H9 (cell line): ENCODE results near the gene L3MBTL4. TPM values are rescaled to one million over a fixed set of nuclear protein-coding genes. Genes with fewer than 3 reads are reported as not detected.
"Not testable (repeated sequence)": the region's sequence is repeated elsewhere in the genome, so short reads cannot be mapped to it uniquely, and the experiment has no call there.

Source experiments
- DNase-seq: peaks from one replicate; pipeline ENCODE4 v3.0.0-alpha.2; 2017
- H2AFZ ChIP-seq: one replicate; pipeline ENCODE4 v1.6.1; 2013; ENCODE audit warnings: mild to moderate bottlenecking, low read length, control low read depth, moderate library complexity
- H2AK5ac ChIP-seq: 2 replicates; pipeline ENCODE4 v1.6.1; 2013; ENCODE audit warnings: low read length, control low read depth, mixed read lengths; ENCODE audit not compliant: insufficient read length
- H2BK120ac ChIP-seq: one replicate; pipeline ENCODE4 v1.6.1; 2013; ENCODE audit warnings: low read depth, mild to moderate bottlenecking, low read length, control low read depth, inconsistent platforms; ENCODE audit not compliant: poor library complexity, severe bottlenecking
- H2BK12ac ChIP-seq: 2 replicates; pipeline ENCODE4 v1.6.1; 2013; ENCODE audit warnings: low read length, control low read depth, mixed read lengths, low read depth; ENCODE audit not compliant: insufficient read length
- H2BK15ac ChIP-seq: 2 replicates; pipeline ENCODE4 v1.6.1; 2013; ENCODE audit warnings: low read depth, low read length, control low read depth
- H2BK20ac ChIP-seq: one replicate; pipeline ENCODE4 v1.6.1; 2013; ENCODE audit warnings: low read depth, mild to moderate bottlenecking, low read length, control low read depth, inconsistent platforms; ENCODE audit not compliant: poor library complexity, severe bottlenecking
- H2BK5ac ChIP-seq: 2 replicates; pipeline ENCODE4 v1.6.1; 2013; ENCODE audit warnings: low read length, control low read depth, mixed read lengths; ENCODE audit not compliant: insufficient read length
- H3K14ac ChIP-seq: 2 replicates; pipeline ENCODE4 v1.6.1; 2013; ENCODE audit warnings: low read length, control low read depth; ENCODE audit not compliant: insufficient read depth
- H3K18ac ChIP-seq: 2 replicates; pipeline ENCODE4 v1.6.1; 2013; ENCODE audit warnings: low read depth, mild to moderate bottlenecking, mixed read lengths, low read length, control low read depth; ENCODE audit not compliant: insufficient read length
- H3K23ac ChIP-seq: 2 replicates; pipeline ENCODE4 v1.6.1; 2013; ENCODE audit warnings: low read length, control low read depth, mixed read lengths, low read depth; ENCODE audit not compliant: insufficient read length
- H3K23me2 ChIP-seq: 2 replicates; pipeline ENCODE4 v1.6.1; 2013; ENCODE audit warnings: low read depth, mild to moderate bottlenecking, mixed read lengths, low read length, control low read depth; ENCODE audit not compliant: insufficient read length, poor library complexity, severe bottlenecking
- H3K27ac ChIP-seq: 2 replicates; pipeline ENCODE4 v1.5.1; 2013; ENCODE audit warnings: low read length, control low read depth, mixed read lengths, low read depth; ENCODE audit not compliant: insufficient read length
- H3K27me3 ChIP-seq: 2 replicates; pipeline ENCODE4 v1.6.1; 2013; ENCODE audit warnings: low read length, control low read depth, inconsistent platforms; ENCODE audit not compliant: insufficient read depth
- H3K4ac ChIP-seq: 2 replicates; pipeline ENCODE4 v1.6.1; 2013; ENCODE audit warnings: low read depth, mild to moderate bottlenecking, control low read depth, inconsistent platforms, low read length, moderate library complexity
- H3K4me1 ChIP-seq: 2 replicates; pipeline ENCODE4 v1.6.1; 2013; ENCODE audit warnings: low read length, control low read depth, inconsistent platforms; ENCODE audit not compliant: insufficient read depth
- H3K4me2 ChIP-seq: 2 replicates; pipeline ENCODE4 v1.6.1; 2013; ENCODE audit warnings: low read length, control low read depth, mixed read lengths; ENCODE audit not compliant: insufficient read length, insufficient read depth
- H3K56ac ChIP-seq: 2 replicates; pipeline ENCODE4 v1.6.1; 2013; ENCODE audit warnings: low read depth, mild to moderate bottlenecking, mixed read lengths, low read length, control low read depth; ENCODE audit not compliant: insufficient read length
- H3K79me1 ChIP-seq: 2 replicates; pipeline ENCODE4 v1.6.1; 2013; ENCODE audit warnings: low read depth, mild to moderate bottlenecking, moderate library complexity, low read length, control low read depth, inconsistent platforms; ENCODE audit not compliant: insufficient read depth, poor library complexity, severe bottlenecking
- H3K79me2 ChIP-seq: 2 replicates; pipeline ENCODE4 v1.6.1; 2013; ENCODE audit warnings: low read length, control low read depth, inconsistent platforms; ENCODE audit not compliant: insufficient read depth
- H3K9ac ChIP-seq: 2 replicates; pipeline ENCODE4 v1.6.1; 2013; ENCODE audit warnings: low read length, control low read depth, mixed read lengths; ENCODE audit not compliant: insufficient read length; ENCODE audit errors: extremely low read depth
- H3K9me3 ChIP-seq: one replicate; pipeline ENCODE4 v1.6.1; 2013; ENCODE audit warnings: low read depth, low read length, inconsistent platforms; ENCODE audit not compliant: control insufficient read depth
- H3T11ph ChIP-seq: one replicate; pipeline ENCODE4 v1.6.1; 2013; ENCODE audit warnings: mild to moderate bottlenecking, low read length, control low read depth, inconsistent platforms
- H4K20me1 ChIP-seq: one replicate; pipeline ENCODE4 v1.6.1; 2013; ENCODE audit not compliant: control insufficient read depth, insufficient read length, insufficient read depth
- H4K5ac ChIP-seq: 2 replicates; pipeline ENCODE4 v1.6.1; 2013; ENCODE audit warnings: low read depth, mild to moderate bottlenecking, mixed read lengths, low read length, control low read depth; ENCODE audit not compliant: insufficient read length
- H4K8ac ChIP-seq: replicated peaks from 2 replicates; pipeline ENCODE4 v1.6.1; 2013; ENCODE audit warnings: low read length, control low read depth, mixed read lengths, low read depth; ENCODE audit not compliant: insufficient read length
- H4K91ac ChIP-seq: 2 replicates; pipeline ENCODE4 v1.6.1; 2013; ENCODE audit warnings: low read depth, mild to moderate bottlenecking, moderate library complexity, mixed read lengths, low read length, control low read depth; ENCODE audit not compliant: insufficient read length
- H3K27ac Mint-ChIP-seq, 3 experiments: 2 replicates in 2 of 3; 3 replicates in 1 of 3; pipeline ENCODE4 v1.8.0; 2020 to 2021; ENCODE audit warnings: mixed read lengths in 3 of 3, mild to moderate bottlenecking in 1 of 3, moderate library complexity in 1 of 3
- H3K27me3 Mint-ChIP-seq: 2 replicates; pipeline ENCODE4 v1.8.0; 2021; ENCODE audit warnings: low read depth, mild to moderate bottlenecking, moderate library complexity, mixed read lengths
- H3K36me3 Mint-ChIP-seq, 3 experiments: 2 replicates in 2 of 3; 3 replicates in 1 of 3; pipeline ENCODE4 v1.8.0; 2020 to 2021; ENCODE audit warnings: low read depth in 3 of 3, mixed read lengths in 3 of 3; ENCODE audit not compliant: insufficient read depth in 1 of 3
- H3K4me1 Mint-ChIP-seq, 2 experiments: 2 replicates each; pipeline ENCODE4 v1.8.0; 2020; ENCODE audit warnings: mixed read lengths in 2 of 2
- H3K4me3 Mint-ChIP-seq, 2 experiments: 2 replicates in 1 of 2; 3 replicates in 1 of 2; pipeline ENCODE4 v1.8.0; 2020 to 2021; ENCODE audit warnings: mild to moderate bottlenecking in 2 of 2, mixed read lengths in 2 of 2, moderate library complexity in 1 of 2
- H3K9me3 Mint-ChIP-seq, 2 experiments: 2 replicates in 1 of 2; 3 replicates in 1 of 2; pipeline ENCODE4 v1.8.0; 2020; ENCODE audit warnings: mild to moderate bottlenecking in 2 of 2, mixed read lengths in 2 of 2, moderate library complexity in 1 of 2
- WGBS: extraction: QIAGEN DNeasy Blood & Tissue Kit; methylation state at CpG from one replicate; pipeline ENCODE4 v1.1.7; 2013; ENCODE audit warnings: missing lambda C conversion rate, low lambda C conversion rate, mixed read lengths; ENCODE audit not compliant: insufficient read length; ENCODE audit errors: extremely low coverage; 5-methylcytosine and 5-hydroxymethylcytosine counted together
- total RNA-seq: library from RNA; stranded (reverse); gene quantifications from 2 replicates; pipeline ENCODE4 v1.2.1, GENCODE V29; 2021
- TF ChIP-seq, protein P1 (sequence below): fragments of 200-600 bp; sonication (generic); conservative IDR thresholded peaks from 3 replicates; pipeline ENCODE4 v1.8.0; 2021; ENCODE audit warnings: antibody characterized with exemption, mild to moderate bottlenecking

L3MBTL4 gene
- total RNA-seq, 1 experiment from 2014 or later: 1.9 TPM

DNA sequence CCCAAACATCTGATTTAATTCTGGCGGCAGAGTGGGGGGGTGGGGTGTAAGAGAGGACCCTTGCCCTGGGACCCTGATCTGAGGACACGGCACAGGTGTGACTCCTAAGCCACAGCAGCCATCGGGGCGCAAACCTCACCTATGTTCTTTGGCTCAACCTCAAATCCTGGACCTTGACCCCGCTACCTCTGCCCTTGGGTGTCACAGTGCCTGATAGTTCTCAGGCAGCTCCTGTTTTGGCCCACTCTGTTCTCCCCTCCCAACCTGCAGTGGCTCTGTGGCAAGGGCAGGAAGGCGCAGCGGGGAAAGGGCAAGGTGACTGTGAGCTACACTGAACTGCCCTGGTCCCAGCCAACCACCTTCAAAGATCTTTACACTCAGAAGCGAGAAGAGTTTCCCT, 152.8 kb downstream of the L3MBTL4 start:
- Histone ChIP-seq H3K79me2 (no peaks in the 10 kb centered on the region), H3K27ac (no peak overlapping the region), H3K18ac (no peak overlapping the region), H4K8ac (no peak overlapping the region), H3K14ac (no peak overlapping the region), H3K4me1 (no peaks in the 10 kb centered on the region), H3K23me2 (no peaks in the 10 kb centered on the region), H2BK12ac (no peak overlapping the region), H2BK20ac (no peak overlapping the region), H4K91ac (no peak overlapping the region), H3K9me3 (no peaks in the 10 kb centered on the region), H2BK120ac (no peak overlapping the region), H2AFZ (no peak overlapping the region), H3K23ac (no peak overlapping the region), H4K20me1 (no peaks in the 10 kb centered on the region), H2BK15ac (no peak overlapping the region), H3K9ac (no peak overlapping the region), H2BK5ac (no peak overlapping the region), H3K56ac (no peak overlapping the region), H3K4me2 (no peak overlapping the region), H3K27me3 (no peaks in the 10 kb centered on the region), H4K5ac (no peak overlapping the region), H3K4ac (no peak overlapping the region), H3K79me1 (no peaks in the 10 kb centered on the region), H2AK5ac (no peak overlapping the region), H3T11ph (no peak overlapping the region)
- TF ChIP-seq, protein P1, sequence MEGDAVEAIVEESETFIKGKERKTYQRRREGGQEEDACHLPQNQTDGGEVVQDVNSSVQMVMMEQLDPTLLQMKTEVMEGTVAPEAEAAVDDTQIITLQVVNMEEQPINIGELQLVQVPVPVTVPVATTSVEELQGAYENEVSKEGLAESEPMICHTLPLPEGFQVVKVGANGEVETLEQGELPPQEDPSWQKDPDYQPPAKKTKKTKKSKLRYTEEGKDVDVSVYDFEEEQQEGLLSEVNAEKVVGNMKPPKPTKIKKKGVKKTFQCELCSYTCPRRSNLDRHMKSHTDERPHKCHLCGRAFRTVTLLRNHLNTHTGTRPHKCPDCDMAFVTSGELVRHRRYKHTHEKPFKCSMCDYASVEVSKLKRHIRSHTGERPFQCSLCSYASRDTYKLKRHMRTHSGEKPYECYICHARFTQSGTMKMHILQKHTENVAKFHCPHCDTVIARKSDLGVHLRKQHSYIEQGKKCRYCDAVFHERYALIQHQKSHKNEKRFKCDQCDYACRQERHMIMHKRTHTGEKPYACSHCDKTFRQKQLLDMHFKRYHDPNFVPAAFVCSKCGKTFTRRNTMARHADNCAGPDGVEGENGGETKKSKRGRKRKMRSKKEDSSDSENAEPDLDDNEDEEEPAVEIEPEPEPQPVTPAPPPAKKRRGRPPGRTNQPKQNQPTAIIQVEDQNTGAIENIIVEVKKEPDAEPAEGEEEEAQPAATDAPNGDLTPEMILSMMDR: no peak
- DNase-seq: no peak
- H3K27me3 Mint-ChIP-seq: peaks cover 1% of the 10 kb centered on the region
- peak overlapping the region in 1 of 3 experiments; percentile 23; a peak in 2 of 7 replicates for H3K27ac Mint-ChIP-seq
- WGBS: no CpG with 5 or more reads among the region's 8 CpGs
- peaks cover 6 to 22% (median 8%) of the 10 kb centered on the region in 3 experiments for H3K36me3 Mint-ChIP-seq
- H3K4me3 Mint-ChIP-seq: no peak overlapping the region
- H3K4me1 Mint-ChIP-seq: peaks cover 3% of the 10 kb centered on the region in 2 experiments; a peak in 2 of 4 replicates
- peaks cover 21 to 22% of the 10 kb centered on the region in 2 experiments for H3K9me3 Mint-ChIP-seq

DNA sequence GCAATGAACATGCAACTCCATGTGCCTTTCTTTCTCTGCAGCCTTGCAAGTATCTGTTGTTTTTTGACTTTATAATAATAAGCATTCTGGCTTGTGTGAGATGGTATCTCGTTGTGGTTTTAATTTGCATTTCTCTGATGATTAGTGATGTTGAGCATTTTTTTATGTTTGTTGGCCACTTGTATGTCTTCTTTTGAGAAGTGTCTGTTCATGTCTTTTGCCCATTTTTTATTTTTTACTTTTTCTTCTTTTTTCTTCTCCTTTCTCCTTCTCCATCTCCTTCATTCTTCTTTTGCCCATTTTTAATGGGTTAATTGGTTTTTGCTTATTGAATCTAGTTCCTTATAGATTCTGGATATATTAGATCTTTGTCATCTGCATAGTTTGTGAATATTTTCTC, 155.4 kb downstream of the L3MBTL4 start:
- H3K27me3 Mint-ChIP-seq, H3K4me1 Mint-ChIP-seq, H2BK15ac ChIP-seq, DNase-seq, H3K27ac ChIP-seq, H4K20me1 ChIP-seq, H3K9me3 ChIP-seq, H2BK5ac ChIP-seq, H3K9ac ChIP-seq, H4K8ac ChIP-seq, H3K4me1 ChIP-seq, H3K14ac ChIP-seq, H4K91ac ChIP-seq, H2BK12ac ChIP-seq, H3K23me2 ChIP-seq, H3T11ph ChIP-seq, H3K27ac Mint-ChIP-seq, H3K4me2 ChIP-seq, H4K5ac ChIP-seq, H3K27me3 ChIP-seq, H3K79me1 ChIP-seq, H3K56ac ChIP-seq, H2BK20ac ChIP-seq, H3K18ac ChIP-seq, H3K4me3 Mint-ChIP-seq, H2BK120ac ChIP-seq, H3K4ac ChIP-seq, H2AK5ac ChIP-seq, H3K23ac ChIP-seq, H2AFZ ChIP-seq, H3K79me2 ChIP-seq: not testable (repeated sequence)
- no CpG with 5 or more reads among the region's 1 CpG for WGBS
- H3K9me3 Mint-ChIP-seq: peaks cover 21 to 22% of the 10 kb centered on the region in 2 experiments
- H3K36me3 Mint-ChIP-seq: peaks cover 6 to 22% (median 8%) of the 10 kb centered on the region in 3 experiments
